ENCODE results near the gene CFAP97D1. TPM values are rescaled to one million over a fixed set of nuclear protein-coding genes. Genes with fewer than 3 reads are reported as not detected.

Gene CFAP97D1
- total and polyA plus RNA-seq, 2 experiments from 2014 or later: 0.10 TPM; not detected in 1

- H3K4me3 ChIP-seq: no peak overlapping the region
- H3K9me2 ChIP-seq (replicated peaks; ENCODE audit: insufficient read depth): no peaks in the 10 kb centered on the region
- TF ChIP-seq EZH2phosphoT487 (IDR thresholded peaks at IDR 0.05; ENCODE audit: low read depth, severe bottlenecking, unreplicated experiment) (no peak), EZH2 (IDR thresholded peaks at IDR 0.05; ENCODE audit: borderline replicate concordance) (no peak), CTCF (IDR thresholded peaks at IDR 0.05; ENCODE audit: poor library complexity) (no peak)
- no peak overlapping the region for H3K4me2 ChIP-seq
- no peaks in the 10 kb centered on the region for H3K79me2 ChIP-seq
- 84% methylated on average over 5 of the region's 5 CpGs for WGBS (ENCODE audit: low lambda C conversion rate, missing lambda C conversion rate)
- no peaks in the 10 kb centered on the region for H4K20me1 ChIP-seq (ENCODE audit: insufficient read depth, poor library complexity, severe bottlenecking)
- no peaks in the 10 kb centered on the region for H3K9me3 ChIP-seq (ENCODE audit: low read depth)
- H3K27ac ChIP-seq: no peak overlapping the region
- H3K36me3 ChIP-seq (replicated peaks; ENCODE audit: insufficient read depth, low read depth): no peaks in the 10 kb centered on the region
- H2AFZ ChIP-seq: no peak overlapping the region
- no peak for DNase-seq (ENCODE audit: low spot score)
- H3K4me1 ChIP-seq (ENCODE audit: insufficient read depth): peaks cover 3% of the 10 kb centered on the region
- H3K27me3 ChIP-seq: no peaks in the 10 kb centered on the region
These were observed 30.6 kb downstream of the CFAP97D1 start for GRCh38 chr17:43810823-43811222.

- no peaks in the 10 kb centered on the region for H4K20me1 ChIP-seq (ENCODE audit: insufficient read depth, poor library complexity, severe bottlenecking)
- 89% methylated on average over 10 of the region's 10 CpGs for WGBS (ENCODE audit: low lambda C conversion rate, missing lambda C conversion rate)
- no peaks in the 10 kb centered on the region for H3K79me2 ChIP-seq
- no peaks in the 10 kb centered on the region for H3K9me3 ChIP-seq (ENCODE audit: low read depth)
- no peak overlapping the region for H3K4me3 ChIP-seq
- no peak for TF ChIP-seq EZH2phosphoT487 (IDR thresholded peaks at IDR 0.05; ENCODE audit: low read depth, severe bottlenecking, unreplicated experiment)
- TF ChIP-seq EZH2 (IDR thresholded peaks at IDR 0.05; ENCODE audit: borderline replicate concordance): no peak
- no peak for TF ChIP-seq CTCF (IDR thresholded peaks at IDR 0.05; ENCODE audit: poor library complexity)
- H3K4me2 ChIP-seq: no peak overlapping the region
- DNase-seq (ENCODE audit: low spot score): no peak
- no peak overlapping the region for H2AFZ ChIP-seq
- H3K27ac ChIP-seq: no peak overlapping the region
- H3K4me1 ChIP-seq (ENCODE audit: insufficient read depth): peaks cover 3% of the 10 kb centered on the region
- H3K27me3 ChIP-seq: no peaks in the 10 kb centered on the region
- H3K9me2 ChIP-seq (replicated peaks; ENCODE audit: insufficient read depth): no peaks in the 10 kb centered on the region
- H3K36me3 ChIP-seq (replicated peaks; ENCODE audit: insufficient read depth, low read depth): no peaks in the 10 kb centered on the region
These were observed 32.4 kb downstream of the CFAP97D1 start for GRCh38 chr17:43812396-43813265.

GRCh38 chr17:43813386-43813785 lies 33.2 kb downstream of the CFAP97D1 start:
- no peaks in the 10 kb centered on the region for H3K36me3 ChIP-seq (replicated peaks; ENCODE audit: insufficient read depth, low read depth)

More at GRCh38 chr17:43813386-43813785, 33.2 kb downstream of the CFAP97D1 start:
- DNase-seq (ENCODE audit: low spot score): no peak
- H3K9me2 ChIP-seq (replicated peaks; ENCODE audit: insufficient read depth): no peaks in the 10 kb centered on the region
- TF ChIP-seq CTCF (IDR thresholded peaks at IDR 0.05; ENCODE audit: poor library complexity): no peak
- no peak for TF ChIP-seq EZH2 (IDR thresholded peaks at IDR 0.05; ENCODE audit: borderline replicate concordance)
- TF ChIP-seq EZH2phosphoT487 (IDR thresholded peaks at IDR 0.05; ENCODE audit: low read depth, severe bottlenecking, unreplicated experiment): no peak
- H3K4me2 ChIP-seq: no peak overlapping the region
- H3K4me1 ChIP-seq (ENCODE audit: insufficient read depth): peaks cover 3% of the 10 kb centered on the region
- 89% methylated on average over 3 of the region's 3 CpGs for WGBS (ENCODE audit: low lambda C conversion rate, missing lambda C conversion rate)
- no peaks in the 10 kb centered on the region for H3K9me3 ChIP-seq (ENCODE audit: low read depth)
- no peak overlapping the region for H3K4me3 ChIP-seq
- no peak overlapping the region for H2AFZ ChIP-seq
- H4K20me1 ChIP-seq (ENCODE audit: insufficient read depth, poor library complexity, severe bottlenecking): no peaks in the 10 kb centered on the region
- no peaks in the 10 kb centered on the region for H3K27me3 ChIP-seq
- no peak overlapping the region for H3K27ac ChIP-seq
- no peaks in the 10 kb centered on the region for H3K79me2 ChIP-seq
